ENCODE results near the gene CARMIL3.
A peak's percentile ranks its signal among the peaks of the same experiment; 100 is the strongest.

CARMIL3 gene

DNA sequence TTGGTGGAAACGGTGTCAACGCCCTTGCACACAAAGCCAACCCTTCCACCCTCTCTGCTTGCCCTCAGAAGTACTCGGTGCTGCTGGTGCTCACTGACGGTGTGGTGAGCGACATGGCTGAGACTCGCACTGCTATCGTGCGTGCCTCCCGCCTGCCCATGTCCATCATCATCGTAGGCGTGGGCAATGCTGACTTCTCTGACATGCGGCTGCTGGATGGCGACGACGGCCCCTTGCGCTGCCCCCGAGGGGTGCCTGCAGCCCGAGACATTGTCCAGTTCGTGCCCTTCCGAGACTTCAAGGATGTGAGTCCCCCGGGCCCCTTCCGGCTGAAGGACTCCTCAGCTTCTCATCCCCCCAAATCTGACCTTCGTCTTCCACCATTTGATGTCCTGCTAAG is 25.3 kb downstream of the CARMIL3 start:
- no peak for DNase-seq

DNA sequence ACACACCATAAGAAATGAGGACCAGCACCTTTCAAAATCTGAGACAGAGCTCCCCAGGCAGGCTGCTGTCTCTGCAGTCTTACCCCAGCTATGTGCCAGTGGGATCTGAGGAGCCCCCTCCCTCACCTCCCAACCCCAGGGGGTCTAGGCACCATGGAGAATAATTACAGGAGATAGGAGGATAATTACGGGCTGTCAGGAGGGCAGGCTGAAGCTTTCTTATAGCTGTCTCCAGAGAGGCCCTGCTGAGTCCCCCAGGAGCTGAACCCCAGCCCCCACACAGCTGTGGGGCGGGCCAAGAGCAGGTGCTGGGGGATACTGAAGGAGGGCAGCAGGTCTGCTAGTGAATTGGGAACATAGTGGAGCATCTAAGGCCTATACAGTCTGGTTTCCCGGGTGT is 26.3 kb downstream of the CARMIL3 start:
- peak; percentile 99 for DNase-seq

DNA sequence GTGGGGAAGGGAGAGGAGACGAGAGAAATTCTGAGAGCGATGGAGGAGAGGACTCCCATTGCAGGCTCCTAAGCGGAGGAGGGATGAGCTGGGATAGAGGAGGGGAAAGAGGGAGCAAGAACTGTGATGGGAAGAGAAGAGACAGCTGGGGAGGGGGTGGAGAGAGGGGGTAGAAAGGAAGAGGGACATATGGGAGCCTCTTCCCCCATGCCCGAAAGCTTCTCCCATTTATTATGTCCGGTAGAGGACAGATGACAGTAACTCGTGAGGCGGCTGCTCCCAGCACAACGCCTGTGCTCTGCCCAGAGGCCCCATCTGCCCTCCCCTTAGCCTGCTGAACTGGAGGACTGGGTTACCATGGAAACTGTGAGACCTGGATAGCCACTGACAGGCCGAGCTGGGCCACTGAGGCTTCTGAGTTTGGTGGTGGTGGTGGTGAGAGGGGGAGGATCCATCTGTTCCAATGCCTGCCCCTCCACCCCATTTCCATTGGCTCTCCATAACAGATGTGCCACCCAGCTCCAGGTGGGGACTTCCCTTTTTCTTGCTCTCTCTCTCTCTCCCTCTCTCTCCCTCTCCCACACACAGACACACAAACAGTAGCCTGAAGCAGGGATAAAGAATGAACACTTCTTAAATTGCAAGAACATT is 27.8 kb downstream of the CARMIL3 start:
- DNase-seq: peak; percentile 89

DNA sequence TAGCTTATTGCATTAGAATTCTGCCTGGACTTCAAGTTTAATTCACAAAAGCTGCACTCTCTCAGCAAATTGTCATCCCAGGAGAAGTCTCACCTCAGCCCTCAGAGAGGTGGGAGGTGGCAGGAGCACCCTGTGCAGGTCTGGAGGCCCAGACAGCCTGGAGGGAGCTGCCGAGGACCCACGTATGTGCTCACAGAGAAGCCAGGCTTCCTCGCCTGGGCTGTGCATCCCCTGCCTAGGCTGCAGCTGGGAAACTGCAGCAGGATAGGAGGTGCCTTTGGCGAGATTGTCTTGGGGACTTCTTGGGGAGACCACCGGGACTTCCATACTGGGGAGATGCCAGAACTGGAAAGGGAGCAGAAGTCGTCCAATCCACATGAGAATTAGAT is 28.3 kb downstream of the CARMIL3 start:
- peak; percentile 61 for DNase-seq

DNA sequence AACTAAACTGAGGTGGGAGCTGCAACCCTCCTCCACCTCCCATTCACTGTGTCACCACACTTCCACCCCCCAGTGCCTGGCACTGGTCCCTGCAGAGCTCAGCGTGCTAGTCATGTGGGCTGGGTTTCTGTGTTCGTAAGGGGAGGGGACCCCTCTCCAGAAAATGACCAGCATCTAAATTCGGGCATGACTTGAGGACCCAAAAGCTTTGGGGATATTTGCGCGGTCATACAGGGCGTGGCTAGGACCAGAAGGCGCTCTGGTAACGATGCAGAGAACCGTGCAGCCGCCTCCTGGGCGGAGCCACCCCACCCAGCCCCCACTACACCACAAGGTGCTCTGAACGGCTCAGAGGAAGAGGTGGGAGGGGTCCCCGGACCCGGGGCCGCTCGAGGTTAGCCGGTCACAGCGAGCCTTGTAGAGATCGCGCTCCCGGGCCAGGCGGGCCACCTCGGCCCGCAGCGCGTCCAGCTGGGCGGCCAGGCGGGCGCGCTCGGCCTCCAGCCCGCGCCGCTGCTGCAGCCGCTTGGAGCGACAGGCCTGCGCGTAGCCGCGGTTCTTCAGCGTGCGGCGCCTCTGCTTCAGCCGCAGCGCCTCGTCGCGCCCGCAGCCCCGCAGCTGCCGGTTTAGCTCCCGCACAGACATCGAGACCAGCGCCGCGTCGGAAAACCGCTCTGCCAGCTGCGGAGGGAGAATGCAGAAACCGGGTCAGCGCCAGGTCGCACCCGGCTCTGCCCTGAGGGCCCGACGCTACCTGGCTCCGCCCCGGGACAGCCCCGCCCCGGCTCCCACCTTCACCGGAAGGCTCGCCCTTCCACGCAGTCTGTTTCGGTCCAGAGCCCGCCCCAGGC is 29.3 kb downstream of the CARMIL3 start:
- DNase-seq: peak; percentile 92

DNA sequence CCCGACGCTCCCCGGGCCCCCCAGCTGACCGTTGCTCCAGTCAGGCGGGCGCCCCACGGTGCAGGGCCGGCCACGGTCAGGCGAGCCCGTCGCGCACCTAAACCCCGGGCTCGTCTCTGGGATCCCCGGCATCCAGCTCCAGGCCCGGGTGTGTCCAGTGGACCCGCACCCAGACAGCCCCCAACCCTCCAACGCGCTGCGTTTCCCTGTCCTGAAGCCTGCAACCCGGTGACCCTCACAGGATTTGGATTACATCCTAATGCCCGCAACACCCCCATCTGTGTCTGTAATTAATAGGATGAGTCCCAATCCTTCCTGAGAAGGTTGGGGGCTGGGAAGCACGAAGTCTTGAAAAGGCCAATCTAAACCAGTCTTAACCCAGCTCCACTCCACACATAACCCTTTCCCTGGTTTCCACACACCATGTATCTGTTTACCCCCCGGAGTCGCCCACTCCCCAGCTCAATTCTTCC is 30.0 kb downstream of the CARMIL3 start:
- peak; percentile 62 for DNase-seq

DNA sequence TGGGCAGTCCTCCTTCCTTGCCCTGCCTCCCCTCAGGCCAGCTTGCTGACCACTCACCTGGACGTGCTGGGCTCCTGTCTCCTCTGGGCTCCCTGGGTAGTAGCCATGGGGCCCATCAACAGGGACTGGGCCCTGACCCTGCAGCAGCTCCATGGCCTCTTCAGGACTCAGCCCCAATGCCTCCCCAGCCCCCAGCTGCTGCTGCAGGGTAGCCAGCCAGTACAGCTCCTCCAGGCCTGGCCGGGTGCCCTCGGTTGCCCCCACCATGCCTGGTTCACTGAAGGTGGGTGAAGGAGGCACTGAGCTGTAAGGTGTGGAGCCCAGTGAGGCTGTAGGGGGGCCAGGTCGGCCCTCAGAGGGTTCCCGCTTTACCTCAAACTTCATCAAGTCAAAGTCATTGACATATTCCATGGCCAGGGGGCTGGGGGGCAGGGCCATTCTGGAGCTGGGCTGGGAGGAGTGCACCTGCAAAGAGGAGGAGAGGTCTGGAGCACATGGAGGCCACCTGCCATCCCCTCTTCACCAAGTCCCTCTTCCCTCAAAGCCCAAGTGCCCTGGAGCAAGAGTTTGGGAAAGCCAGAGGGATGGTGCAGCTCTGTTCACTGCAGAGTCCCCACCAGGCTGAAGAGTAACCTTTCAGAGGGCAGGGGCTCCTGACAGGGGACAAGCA is 30.7 kb downstream of the CARMIL3 start:
- no peak for DNase-seq

DNA sequence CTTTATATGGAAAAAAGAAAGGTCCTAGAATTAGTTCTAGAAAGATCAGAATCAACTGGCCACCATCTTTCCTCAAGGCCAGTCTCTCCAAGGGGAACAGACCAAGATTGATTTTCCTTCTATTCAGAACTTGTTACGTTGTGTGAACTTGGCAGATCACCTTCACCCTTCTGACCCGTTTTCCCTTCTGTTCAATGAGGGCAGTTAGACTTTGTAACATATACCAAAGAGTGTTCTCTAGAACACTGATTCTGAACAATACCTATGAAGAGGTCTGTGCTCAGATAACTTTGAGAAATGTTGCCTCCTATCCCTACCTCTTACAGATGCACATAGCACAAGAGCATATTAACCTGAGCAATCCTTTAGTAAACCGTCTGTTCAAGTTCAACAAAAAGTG is 31.7 kb downstream of the CARMIL3 start:
- DNase-seq: no peak

DNA sequence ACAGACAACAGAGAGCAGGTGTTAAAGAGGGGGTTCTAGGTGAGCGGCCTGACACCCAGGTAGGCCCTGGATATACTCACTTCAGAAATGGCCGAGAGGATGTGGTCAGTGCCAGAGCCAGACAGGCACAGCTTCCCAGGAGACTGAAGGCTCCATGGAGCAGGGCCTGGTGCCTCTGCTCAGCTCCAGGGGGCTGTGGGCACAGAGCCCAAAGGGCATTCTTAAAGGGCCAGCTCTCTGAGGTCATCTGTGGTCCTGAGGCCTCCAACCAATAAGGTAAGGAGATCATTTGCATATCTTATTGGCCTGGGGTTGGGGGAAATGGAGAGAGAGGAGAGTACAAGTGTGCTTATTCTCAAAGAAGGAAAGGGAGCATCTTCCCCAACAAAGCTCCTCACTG is 32.6 kb downstream of the CARMIL3 start:
- no peak for DNase-seq

DNA sequence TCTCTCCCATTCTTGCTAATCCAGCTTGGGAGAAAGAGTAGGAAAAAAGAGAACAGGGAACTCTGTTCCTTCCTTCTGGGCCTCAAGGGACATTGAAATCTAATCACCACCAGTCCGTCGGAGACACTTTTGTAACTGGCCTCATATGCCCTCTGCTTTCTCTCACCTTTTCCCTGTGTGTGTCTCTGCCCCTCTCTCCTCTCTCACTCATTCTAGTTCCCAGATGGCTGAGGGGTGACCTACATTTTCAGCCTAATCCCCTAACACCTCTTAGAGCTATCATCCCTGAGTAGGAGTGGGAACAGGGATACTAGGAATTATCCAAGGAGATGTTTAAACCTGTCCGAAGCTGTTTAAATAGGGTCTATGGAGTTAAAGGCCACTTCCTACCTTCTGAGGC is 33.4 kb downstream of the CARMIL3 start:
- no peak for DNase-seq

DNA sequence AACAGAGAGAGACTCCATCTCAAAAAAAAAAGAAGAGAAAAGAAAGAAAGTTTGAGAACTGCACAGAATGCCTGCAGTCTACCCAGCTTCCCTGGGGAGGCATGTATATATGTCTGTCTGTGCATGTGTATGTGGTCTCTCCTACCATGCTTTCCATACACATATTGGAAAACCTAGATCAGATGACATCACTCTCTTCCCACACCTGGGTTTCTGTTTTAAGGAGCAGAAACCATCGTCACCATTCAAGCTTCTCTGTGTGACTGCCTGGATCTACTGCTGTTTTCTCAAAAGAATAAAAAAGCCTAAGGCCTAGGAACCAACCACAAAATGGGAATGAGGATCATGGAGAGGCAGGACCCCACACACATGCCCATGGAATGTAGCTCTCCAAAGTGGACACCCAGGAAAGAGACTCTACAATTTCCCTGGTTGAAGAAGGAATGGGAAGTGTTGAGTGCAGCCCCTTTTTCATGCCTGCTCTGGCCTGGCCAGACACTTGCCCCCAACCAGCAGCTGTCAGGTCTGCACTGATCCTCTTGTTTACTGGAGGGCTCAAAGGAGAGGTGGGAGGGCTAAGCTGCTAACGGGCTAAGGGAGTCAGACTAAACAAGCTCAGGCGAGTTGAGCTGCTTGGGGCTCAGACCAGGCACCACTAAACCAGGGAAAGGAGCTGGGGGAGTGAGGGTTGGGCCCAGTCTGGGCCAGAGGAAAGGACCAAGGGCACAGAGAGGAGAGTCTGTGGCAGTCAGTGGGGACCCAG is 34.6 kb downstream of the CARMIL3 start:
- no peak for DNase-seq

DNA sequence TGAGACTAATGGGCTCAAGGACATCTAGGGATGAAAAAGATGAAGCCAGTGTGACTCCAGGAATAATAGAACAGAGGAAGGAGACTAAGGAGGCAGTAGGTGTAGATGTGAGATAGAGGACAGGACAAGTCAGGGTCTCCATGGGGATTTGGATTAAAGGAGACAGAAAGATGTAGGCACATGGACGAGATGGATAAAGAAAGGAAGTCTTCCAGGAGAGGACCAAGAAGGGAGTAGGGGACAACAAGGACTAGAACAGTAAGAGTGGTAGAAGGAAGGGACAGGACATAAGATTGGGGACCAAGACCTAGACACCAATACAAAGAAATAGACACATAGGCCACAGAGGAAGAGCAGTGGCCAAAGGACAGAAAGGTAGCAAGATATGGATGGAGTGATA is 35.2 kb downstream of the CARMIL3 start:
- no peak for DNase-seq

DNA sequence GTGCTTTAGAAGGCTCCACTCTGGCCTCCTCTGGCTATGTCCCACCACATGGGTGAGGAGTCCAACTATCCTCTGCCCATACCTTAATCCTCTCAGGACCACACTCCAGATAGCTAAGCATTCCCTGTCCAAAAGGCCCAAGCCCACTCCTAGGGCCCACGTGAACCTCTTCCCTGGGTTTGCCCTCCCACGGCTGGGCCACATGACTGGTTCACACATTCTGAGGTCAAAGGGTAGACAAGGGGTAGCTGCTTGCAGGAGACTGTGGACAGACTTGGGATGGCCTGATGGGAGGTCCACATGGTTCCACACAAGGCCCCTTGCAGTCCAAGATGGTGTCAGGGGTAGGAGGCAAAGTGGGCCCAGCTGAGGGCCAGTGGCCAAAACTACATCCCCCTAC is 36.3 kb downstream of the CARMIL3 start:
- DNase-seq: no peak

DNA sequence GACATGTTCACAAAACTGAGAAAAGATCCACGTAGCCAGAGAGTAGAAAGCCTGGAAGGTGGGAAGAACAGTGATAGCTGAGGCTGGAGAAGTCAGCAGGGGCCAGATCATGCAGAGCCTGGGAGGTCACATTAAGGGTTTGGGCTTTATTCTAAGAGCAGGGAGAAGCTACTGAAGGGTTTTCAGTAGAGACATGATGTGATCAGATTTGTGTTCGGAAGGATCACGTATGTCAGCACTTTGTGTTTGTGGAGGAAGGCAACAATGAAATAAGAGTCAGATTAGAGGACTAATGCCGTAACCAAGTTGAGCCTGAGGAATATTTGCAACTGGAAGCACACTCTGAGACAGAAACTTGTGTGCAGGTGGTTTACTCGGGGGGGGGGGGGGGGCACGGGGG is 38.1 kb downstream of the CARMIL3 start:
- DNase-seq: no peak

DNA sequence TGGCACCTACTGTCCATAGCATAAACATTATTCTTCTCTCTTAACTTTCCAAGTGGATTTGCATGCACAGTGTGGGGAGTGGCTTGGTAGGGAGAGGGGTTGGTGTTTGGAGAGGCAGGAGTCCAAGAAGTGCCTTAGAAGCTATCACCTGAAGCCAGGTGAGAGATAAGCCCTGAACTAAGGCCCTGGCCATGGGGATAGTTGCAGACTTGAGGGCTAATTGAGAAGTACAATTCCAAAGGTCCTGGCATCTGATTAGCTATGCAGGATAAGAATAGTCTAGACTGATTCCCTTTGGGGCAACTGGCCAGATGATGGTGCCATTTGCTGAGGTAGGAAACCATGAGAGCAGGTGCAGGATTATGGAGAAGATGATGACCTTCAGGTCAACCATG is 40.3 kb downstream of the CARMIL3 start:
- DNase-seq: peak; percentile 28

DNA sequence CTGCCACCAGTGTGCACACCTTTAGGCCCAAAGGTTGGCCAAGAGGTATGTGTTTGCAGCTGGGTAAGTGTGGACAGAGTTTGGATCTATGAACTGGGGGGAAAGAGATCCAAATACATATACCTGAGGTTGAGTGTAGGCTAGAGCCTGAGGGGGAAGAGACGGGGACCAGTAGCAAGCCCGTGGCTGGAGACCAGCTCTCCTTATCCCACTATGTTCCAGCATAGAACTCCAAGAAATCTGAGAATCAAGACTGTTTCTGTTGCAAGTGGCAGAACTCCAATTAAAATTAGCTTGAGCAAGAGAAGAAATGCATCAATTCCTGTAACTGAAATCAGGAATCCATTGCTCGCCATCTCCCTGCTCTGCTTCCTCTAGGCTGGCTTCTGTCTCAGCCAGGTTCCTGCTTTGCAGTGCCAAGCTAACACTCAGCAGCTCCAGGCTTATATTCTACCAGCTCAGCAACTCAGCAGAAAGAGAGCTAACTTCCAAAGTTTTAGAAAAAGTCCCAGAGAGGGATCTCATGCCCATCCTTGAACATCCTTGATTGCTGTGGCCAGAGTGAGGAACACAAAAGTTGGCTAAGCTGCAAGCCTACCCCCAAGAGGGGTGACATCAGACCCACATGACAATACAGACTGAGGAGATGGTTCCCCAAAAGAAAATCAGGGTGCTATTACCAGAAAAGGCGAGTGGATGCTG is 40.8 kb downstream of the CARMIL3 start:
- DNase-seq: no peak

DNA sequence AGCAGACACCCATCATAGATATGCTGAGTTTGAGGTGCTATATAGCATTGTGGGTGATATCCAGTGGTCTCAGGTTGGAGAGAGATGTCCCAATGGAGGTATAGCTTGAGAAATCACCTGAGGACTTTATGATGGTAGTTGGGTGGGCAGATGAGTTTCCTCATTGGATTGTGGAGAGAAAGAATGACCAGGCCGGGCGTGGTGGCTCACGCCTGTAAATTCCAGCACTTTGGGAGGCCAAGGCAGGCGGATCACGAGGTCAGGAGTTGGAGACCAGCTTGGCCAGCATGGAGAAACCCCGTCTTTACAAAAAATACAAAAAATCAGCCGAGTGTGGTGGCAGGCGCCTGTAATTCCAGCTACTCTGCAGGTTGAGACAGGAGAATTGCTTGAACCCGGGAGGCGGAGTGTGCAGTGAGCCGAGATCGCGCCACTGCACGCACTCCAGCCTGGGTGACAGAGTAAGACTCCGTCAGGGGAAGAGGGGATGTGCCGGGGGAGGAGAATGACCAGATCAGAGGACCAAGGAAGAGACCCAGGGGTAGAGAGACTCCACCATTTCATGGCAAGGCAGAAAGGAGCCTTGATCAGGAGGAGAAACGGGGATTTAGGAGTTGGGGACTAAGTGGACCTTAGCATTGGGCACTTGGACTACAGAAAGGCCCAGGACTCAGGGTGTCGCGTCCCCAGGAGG is 41.5 kb downstream of the CARMIL3 start:
- DNase-seq: no peak

DNA sequence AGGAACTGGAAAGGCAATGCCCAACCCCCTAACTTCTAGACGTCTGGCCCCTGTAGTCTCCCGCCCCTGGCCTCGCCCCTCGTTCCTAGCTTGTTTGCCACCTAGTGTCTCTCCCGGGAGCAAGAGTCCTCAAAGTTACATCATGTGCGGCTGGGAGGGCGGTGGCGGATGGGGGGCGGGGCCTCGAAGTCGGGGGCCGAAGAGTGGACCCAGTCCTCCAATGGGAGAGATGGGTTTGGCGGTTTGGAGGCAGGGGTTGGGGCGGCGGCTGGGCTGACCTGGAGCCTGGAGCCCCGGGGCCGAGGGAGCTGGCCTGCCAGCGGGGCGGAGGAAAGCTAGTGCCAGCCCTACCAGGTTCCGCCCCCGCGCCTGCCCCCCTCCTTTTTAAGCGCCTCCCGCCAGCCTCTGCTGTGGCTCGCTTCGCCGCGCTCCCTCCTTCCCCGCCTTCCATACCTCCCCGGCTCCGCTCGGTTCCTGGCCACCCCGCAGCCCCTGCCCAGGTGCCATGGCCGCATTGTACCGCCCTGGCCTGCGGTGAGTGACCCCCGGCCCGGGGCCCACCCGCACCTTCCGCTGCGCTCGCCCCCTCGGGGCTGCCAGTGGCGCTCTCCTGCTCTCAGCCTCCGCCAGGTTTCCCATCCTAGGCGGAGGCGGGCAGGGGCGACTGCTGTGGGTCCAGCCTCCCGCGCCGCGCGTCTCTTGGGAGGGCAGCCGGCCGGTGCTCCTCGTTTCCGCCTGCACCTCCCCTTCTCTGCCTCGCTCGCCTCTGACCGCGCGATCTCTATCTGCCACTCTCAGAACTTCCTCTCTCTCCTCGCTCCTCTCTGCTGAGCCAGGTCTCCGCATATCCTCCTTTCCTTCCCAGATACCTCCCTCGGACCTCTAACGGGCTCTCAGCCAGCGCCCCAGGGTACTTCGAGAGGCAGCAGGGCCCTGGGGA is 42.4 kb downstream of the CARMIL3 start, which contains the start of gene PCK2:
Gene PCK2, plus strand, starts transcription at position 411 of the 940 bp plus-strand sequence. Its CDS starts 95 bp downstream, at position 506.
- peak; percentile 97 for DNase-seq

DNA sequence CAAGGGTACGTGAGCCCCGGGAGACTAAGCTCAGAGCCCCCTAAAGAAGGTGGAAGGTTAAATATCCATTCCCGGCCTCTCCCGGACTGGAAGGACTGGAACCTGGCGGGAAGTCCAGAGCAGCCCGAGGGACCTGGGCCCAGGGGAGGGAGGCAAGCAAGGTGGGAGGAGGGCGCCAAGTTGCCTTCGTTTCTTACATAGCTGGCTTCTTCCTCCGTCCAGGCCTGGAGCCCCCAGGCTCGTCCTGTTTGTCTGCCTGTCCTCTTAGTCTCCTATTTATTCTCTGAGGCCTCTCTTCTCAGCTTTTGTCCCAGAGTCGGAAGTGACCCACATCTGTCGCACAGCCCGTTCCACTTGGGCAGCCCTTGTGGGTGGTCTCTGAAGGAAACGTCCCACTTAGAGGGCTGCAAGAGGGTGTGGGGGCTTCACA is 43.0 kb downstream of the CARMIL3 start:
- no peak for DNase-seq
